Measurements from ENCODE around the gene C1QC.

Gene C1QC

GRCh38 chr1:22696610-22697009, 53.2 kb downstream of the C1QC start:
- no peak for TF ChIP-seq CTCF (IDR thresholded peaks at IDR 0.05; ENCODE audit: low read depth, low read length)

More at GRCh38 chr1:22696610-22697009, 53.2 kb downstream of the C1QC start:
- no peak for DNase-seq (ENCODE audit: extremely low read depth, low read depth)

Measured in AG09319 (cell line).